HEK293T (cell line): ENCODE results near the gene SKAP1.

Experiments used
- CTCF ChIA-PET: fragments of 350-600 bp; formaldehyde crosslinking; extraction: SDS; loops from one replicate; lab custom pipeline; 2021; ENCODE audit warnings: antibody characterized with exemption, inconsistent platforms; lab: Yijun Ruan, JAX
- POLR2A ChIA-PET: fragments of 350-600 bp; formaldehyde crosslinking; extraction: SDS; loops from one replicate; lab custom pipeline; 2020; ENCODE audit warnings: antibody characterized with exemption, inconsistent platforms; lab: Yijun Ruan, JAX
- DNase-seq: peaks from one replicate; pipeline ENCODE4 v3.0.0; 2012; ENCODE audit warnings: mixed read lengths; ENCODE audit errors: extremely low spot score
- ARNT ChIP-seq: fragments of 450-650 bp; IDR thresholded peaks from 2 replicates; pipeline ENCODE4 v1.6.1; 2017; ENCODE audit warnings: mild to moderate bottlenecking
- BHLHE40 ChIP-seq: fragments of 450-650 bp; IDR thresholded peaks from 2 replicates; pipeline ENCODE4 v1.6.1; 2016; ENCODE audit warnings: mild to moderate bottlenecking, moderate library complexity, borderline replicate concordance
- CTBP1 ChIP-seq: fragments of 450-650 bp; IDR thresholded peaks from 2 replicates; pipeline ENCODE4 v1.6.1; 2016; ENCODE audit warnings: borderline replicate concordance
- ELF4 ChIP-seq: fragments of 450-650 bp; IDR thresholded peaks from 2 replicates; pipeline ENCODE4 v1.6.1; 2017; ENCODE audit warnings: antibody characterized with exemption
- FOXA1 ChIP-seq: fragments of 450-650 bp; IDR thresholded peaks from 2 replicates; pipeline ENCODE4 v1.6.1; 2016; ENCODE audit warnings: mild to moderate bottlenecking
- FOXK2 ChIP-seq: fragments of 450-650 bp; IDR thresholded peaks from 2 replicates; pipeline ENCODE4 v1.6.1; 2016; ENCODE audit warnings: mild to moderate bottlenecking
- FOXM1 ChIP-seq: fragments of 450-650 bp; IDR thresholded peaks from 2 replicates; pipeline ENCODE4 v1.6.1; 2017; ENCODE audit warnings: mild to moderate bottlenecking, borderline replicate concordance
- HDGF ChIP-seq: fragments of 450-650 bp; IDR thresholded peaks from 2 replicates; pipeline ENCODE4 v1.6.1; 2017; ENCODE audit warnings: antibody characterized with exemption, borderline replicate concordance
- L3MBTL2 ChIP-seq: fragments of 450-650 bp; conservative IDR thresholded peaks from 2 replicates; pipeline ENCODE4 v1.6.1; 2016; ENCODE audit warnings: mild to moderate bottlenecking
- LEF1 ChIP-seq: fragments of 450-650 bp; IDR thresholded peaks from 2 replicates; pipeline ENCODE4 v1.6.1; 2017; ENCODE audit warnings: mild to moderate bottlenecking, borderline replicate concordance
- NFRKB ChIP-seq: fragments of 450-650 bp; IDR thresholded peaks from 2 replicates; pipeline ENCODE4 v1.6.1; 2016; ENCODE audit warnings: mild to moderate bottlenecking, moderate library complexity
- PKNOX1 ChIP-seq: fragments of 450-650 bp; IDR thresholded peaks from 2 replicates; pipeline ENCODE4 v1.6.1; 2016
- SP1 ChIP-seq: fragments of 450-650 bp; IDR thresholded peaks from 2 replicates; pipeline ENCODE4 v1.6.1; 2017
- SUZ12 ChIP-seq: fragments of 450-650 bp; IDR thresholded peaks from 2 replicates; pipeline ENCODE4 v1.6.1; 2016; ENCODE audit warnings: mild to moderate bottlenecking
- TARDBP ChIP-seq: fragments of 450-650 bp; IDR thresholded peaks from 2 replicates; pipeline ENCODE4 v1.6.1; 2016
- ZNF384 ChIP-seq: fragments of 450-650 bp; IDR thresholded peaks from 2 replicates; pipeline ENCODE4 v1.6.1; 2016

SKAP1 gene

GRCh38 chr17:48180842-48181629, 249.0 kb downstream of the SKAP1 start:
- ChIA-PET POLR2A (no interaction called here), CTCF (interaction anchor here (0.5 to 2.2 kb wide), 5 partner anchors 12 to 150 kb away, joined by 3 to 9 read pairs (median 5); no protein-coding TSS in a partner anchor)
- no peak for DNase-seq
- TF ChIP-seq SUZ12 (no peak), HDGF (no peak), FOXK2 (no peak)

GRCh38 chr17:48179071-48179945, 250.7 kb downstream of the SKAP1 start:
- no peak for DNase-seq
- POLR2A ChIA-PET, result no interaction called here
- TF ChIP-seq LEF1, result no peak
- TF ChIP-seq HDGF, result no peak
- TF ChIP-seq L3MBTL2, result no peak
- no peak for TF ChIP-seq FOXM1
- TF ChIP-seq NFRKB, result no peak
- TF ChIP-seq SP1, result no peak
- no peak for TF ChIP-seq TARDBP
- no peak for TF ChIP-seq PKNOX1
- TF ChIP-seq FOXK2, result no peak
- no peak for TF ChIP-seq SUZ12
- no peak for TF ChIP-seq ELF4
- no peak for TF ChIP-seq FOXA1
- no peak for TF ChIP-seq BHLHE40
- no peak for TF ChIP-seq ZNF384
- CTCF ChIA-PET, result no interaction called here

- TF ChIP-seq ARNT (no peak), LEF1 (no peak), NFRKB (no peak), CTBP1 (no peak), TARDBP (no peak), SP1 (no peak), ZNF384 (no peak), L3MBTL2 (no peak), BHLHE40 (no peak), SUZ12 (no peak), ELF4 (no peak)
- ChIA-PET POLR2A (no interaction called here), CTCF (interaction anchor here (0.7 kb wide), 1 partner anchor 996 kb away, joined by 6 read pairs; no protein-coding TSS in a partner anchor)
- DNase-seq, result no peak
Observed at GRCh38 chr17:48178317-48178716, 251.7 kb downstream of the SKAP1 start.

- CTCF ChIA-PET, result interaction anchor here (0.6 kb wide), 1 partner anchor 36 kb away, joined by 3 read pairs; no protein-coding TSS in a partner anchor
- TF ChIP-seq LEF1 (no peak), FOXK2 (no peak), ELF4 (no peak), SP1 (no peak), PKNOX1 (no peak), SUZ12 (no peak), BHLHE40 (no peak), FOXA1 (no peak), HDGF (no peak), ZNF384 (no peak), NFRKB (no peak)
- POLR2A ChIA-PET, result interaction anchor here (0.5 kb wide), 1 partner anchor 133 kb away, joined by 4 read pairs; no protein-coding TSS in a partner anchor
- no peak for DNase-seq
Observed at GRCh38 chr17:48177816-48178215, 252.2 kb downstream of the SKAP1 start.

- DNase-seq, result no peak
- TF ChIP-seq ELF4 (no peak), FOXK2 (no peak), SP1 (no peak), BHLHE40 (no peak), ARNT (no peak), SUZ12 (no peak), CTBP1 (no peak), HDGF (no peak), TARDBP (no peak), PKNOX1 (no peak), LEF1 (no peak)
- ChIA-PET CTCF (interaction anchor here (0.6 kb wide), 1 partner anchor 47 kb away, joined by 3 read pairs; no protein-coding TSS in a partner anchor), POLR2A (no interaction called here)
Observed at GRCh38 chr17:48176471-48176855, 253.6 kb downstream of the SKAP1 start.
